ENCODE results near the gene RUNX1.

The RUNX1 gene

GRCh38 chr21:34834852-34835501 lies 214.1 kb downstream of the RUNX1 start:
- H3K36me3 Mint-ChIP-seq (ENCODE audit: low read depth): no peaks in the 10 kb centered on the region
- TF ChIP-seq CTCF (IDR thresholded peaks at IDR 0.05; ENCODE audit: unreplicated experiment in 3 of 3): no peak
- peaks cover 21% of the 10 kb centered on the region for H3K4me1 Mint-ChIP-seq
- peaks cover 9% of the 10 kb centered on the region for H3K27me3 Mint-ChIP-seq (ENCODE audit: low read depth)
- H3K9me3 Mint-ChIP-seq: no peaks in the 10 kb centered on the region
- no peak overlapping the region for H3K4me3 Mint-ChIP-seq
- H3K27ac Mint-ChIP-seq: no peak overlapping the region

DNA sequence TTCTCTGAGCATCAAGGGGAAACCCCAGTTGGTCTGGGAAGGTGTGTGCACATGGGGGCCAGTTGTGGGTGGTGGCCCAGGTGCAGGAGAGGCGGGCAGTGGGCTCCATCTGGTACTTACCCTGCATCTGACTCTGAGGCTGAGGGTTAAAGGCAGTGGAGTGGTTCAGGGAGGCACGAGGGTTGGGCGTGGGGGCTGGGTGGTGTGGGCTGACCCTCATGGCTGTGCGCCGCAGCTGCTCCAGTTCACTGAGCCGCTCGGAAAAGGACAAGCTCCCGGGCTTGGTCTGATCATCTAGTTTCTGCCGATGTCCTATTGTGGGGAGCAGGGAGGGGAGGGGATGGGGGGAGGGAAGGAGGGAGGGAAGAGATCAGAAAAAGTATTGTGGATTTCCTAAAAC lies 214.8 kb downstream of the RUNX1 start:
- Mint-ChIP-seq H3K9me3 (no peaks in the 10 kb centered on the region), H3K4me1 (peaks cover 21% of the 10 kb centered on the region), H3K27me3 (ENCODE audit: low read depth) (peaks cover 13% of the 10 kb centered on the region), H3K27ac (no peak overlapping the region), H3K4me3 (no peak overlapping the region), H3K36me3 (ENCODE audit: low read depth) (no peaks in the 10 kb centered on the region)
- TF ChIP-seq CTCF (IDR thresholded peaks at IDR 0.05; ENCODE audit: unreplicated experiment in 3 of 3): no peak

GRCh38 chr21:34833465-34833864 lies 215.6 kb downstream of the RUNX1 start:
- no peak for TF ChIP-seq CTCF (IDR thresholded peaks at IDR 0.05; ENCODE audit: unreplicated experiment in 3 of 3)
- no peak overlapping the region for H3K27ac Mint-ChIP-seq
- H3K27me3 Mint-ChIP-seq (ENCODE audit: low read depth): peaks cover 13% of the 10 kb centered on the region
- H3K4me1 Mint-ChIP-seq: peaks cover 21% of the 10 kb centered on the region
- no peaks in the 10 kb centered on the region for H3K9me3 Mint-ChIP-seq
- H3K4me3 Mint-ChIP-seq: no peak overlapping the region
- H3K36me3 Mint-ChIP-seq (ENCODE audit: low read depth): no peaks in the 10 kb centered on the region

DNA sequence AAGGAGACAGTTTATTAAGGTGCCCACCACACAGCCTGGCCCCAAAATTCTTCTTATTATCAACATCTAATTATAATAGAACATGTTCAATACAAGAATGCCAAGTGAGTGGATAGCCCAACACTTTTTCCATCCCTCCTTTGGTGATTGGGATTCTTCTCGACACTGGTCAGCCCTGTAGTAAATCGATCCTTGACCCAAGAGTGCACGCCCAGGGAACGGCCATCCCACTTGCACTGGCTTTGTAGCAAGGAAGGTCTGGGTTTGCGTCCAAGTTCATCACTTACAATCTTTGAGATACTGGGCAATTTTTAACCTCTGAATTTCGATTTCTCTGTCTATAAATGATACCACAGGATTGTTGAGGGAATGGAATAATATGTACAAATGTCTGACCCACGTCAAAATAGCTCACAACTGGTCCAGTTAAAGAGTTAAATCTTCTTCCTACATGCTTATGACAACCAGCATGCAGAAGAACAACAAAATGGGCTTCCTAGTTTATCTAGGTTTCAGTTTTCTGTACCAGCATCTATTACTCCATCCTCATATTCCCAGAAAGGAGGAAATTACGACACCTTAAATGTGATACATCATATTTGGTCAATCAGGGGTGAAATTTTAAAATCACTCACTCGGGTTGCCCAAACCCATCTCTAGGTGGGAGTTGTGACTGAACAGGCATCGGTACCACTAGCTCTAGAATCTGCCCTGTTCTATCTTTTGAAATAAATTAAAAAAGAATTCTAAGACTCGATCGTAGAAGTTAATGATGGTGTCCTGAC lies 218.5 kb downstream of the RUNX1 start:
- Mint-ChIP-seq H3K9me3 (peaks cover 6% of the 10 kb centered on the region), H3K36me3 (ENCODE audit: low read depth) (peaks cover 3% of the 10 kb centered on the region), H3K27ac (no peak overlapping the region), H3K4me1 (peaks cover 7% of the 10 kb centered on the region), H3K27me3 (ENCODE audit: low read depth) (peaks cover 9% of the 10 kb centered on the region), H3K4me3 (no peak overlapping the region)
- TF ChIP-seq CTCF (IDR thresholded peaks at IDR 0.05; ENCODE audit: unreplicated experiment in 3 of 3): no peak

DNA sequence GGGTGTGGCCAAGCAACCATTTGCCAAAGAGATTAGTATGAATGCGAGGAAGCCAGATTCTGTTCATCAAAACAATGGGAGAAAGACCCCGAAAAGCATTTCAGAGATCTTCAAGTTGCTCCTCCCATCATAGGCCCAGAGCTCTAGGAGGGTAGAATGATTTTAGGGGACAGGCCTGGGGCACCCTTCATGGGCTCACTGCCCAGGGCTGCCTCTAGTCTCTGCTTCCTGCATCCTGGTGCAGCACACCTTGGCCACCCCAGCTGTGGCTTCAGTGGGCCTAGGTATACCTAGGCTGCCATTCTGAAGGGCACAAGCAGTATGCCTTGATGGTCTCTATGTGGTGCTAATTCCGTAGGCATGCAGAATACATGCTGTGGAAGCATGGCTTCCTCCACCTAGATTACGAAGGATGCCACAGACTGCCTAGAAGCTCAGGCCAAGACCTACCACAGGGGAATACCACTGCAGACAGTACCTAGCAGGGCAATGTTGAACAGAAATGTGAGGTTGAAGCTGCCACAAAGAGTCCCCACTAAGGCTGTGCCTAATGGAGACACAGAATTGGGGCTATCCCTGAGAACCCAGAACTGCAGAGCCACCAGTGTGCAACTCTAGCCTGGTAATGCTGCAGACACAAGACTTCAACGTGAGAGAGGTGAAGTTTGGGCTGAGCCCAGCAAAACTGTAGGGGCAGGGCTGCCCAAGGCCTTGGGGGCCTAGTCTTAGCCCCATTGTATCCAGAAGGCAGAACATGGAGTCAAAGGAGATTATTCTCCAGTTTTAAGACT lies 221.5 kb downstream of the RUNX1 start:
- H3K9me3 Mint-ChIP-seq: peaks cover 6% of the 10 kb centered on the region
- peaks cover 4% of the 10 kb centered on the region for H3K4me1 Mint-ChIP-seq
- no peak overlapping the region for H3K27ac Mint-ChIP-seq
- peaks cover 9% of the 10 kb centered on the region for H3K27me3 Mint-ChIP-seq (ENCODE audit: low read depth)
- H3K36me3 Mint-ChIP-seq (ENCODE audit: low read depth): peaks cover 10% of the 10 kb centered on the region
- no peak for TF ChIP-seq CTCF (IDR thresholded peaks at IDR 0.05; ENCODE audit: unreplicated experiment in 3 of 3)
- H3K4me3 Mint-ChIP-seq: no peak overlapping the region
